Spinal cord (tissue), 10 donors: ENCODE data around the gene BTAF1. TPM values are rescaled to one million over a fixed set of nuclear protein-coding genes. Genes with fewer than 3 reads are reported as not detected.

Source experiments
- DNase-seq, 6 donors: peaks; one replicate each; pipeline versions ENCODE4 v3.0.0 to v3.0.0-alpha.2; 2013 to 2015; ENCODE audit warnings: low spot score in 6 of 6, low read depth in 4 of 6
- H3K27ac ChIP-seq: one replicate; pipeline ENCODE4 v1.5.1; 2013; ENCODE audit warnings: low read depth, low read length, control low read depth
- H3K27me3 ChIP-seq: one replicate; pipeline ENCODE4 v1.6.1; 2013; ENCODE audit warnings: low read length; ENCODE audit not compliant: control insufficient read depth, insufficient read depth
- H3K36me3 ChIP-seq: one replicate; pipeline ENCODE4 v1.6.1; 2013; ENCODE audit warnings: low read length; ENCODE audit not compliant: control insufficient read depth, insufficient read depth
- H3K4me1 ChIP-seq: one replicate; pipeline ENCODE4 v1.6.1; 2013; ENCODE audit warnings: low read length; ENCODE audit not compliant: control insufficient read depth, insufficient read depth
- H3K4me3 ChIP-seq: one replicate; pipeline ENCODE4 v1.5.1; 2013; ENCODE audit warnings: low read depth, low read length, control low read depth
- H3K9me3 ChIP-seq: one replicate; pipeline ENCODE4 v1.6.1; 2013; ENCODE audit warnings: low read length; ENCODE audit not compliant: control insufficient read depth, insufficient read depth
- WGBS: methylation state at CpG from one replicate; pipeline ENCODE4 v1.1.5; 2013; ENCODE audit warnings: missing lambda C conversion rate; ENCODE audit not compliant: insufficient coverage; 5-methylcytosine and 5-hydroxymethylcytosine counted together
- polyA plus RNA-seq, 2 donors: library from polyadenylated mRNA; unstranded; fragments of 120-200 nt; gene quantifications; one replicate each; pipeline ENCODE4 v1.2.1, GENCODE V29; 2013; ENCODE audit not compliant: insufficient read length in 2 of 2
- total RNA-seq, 2 donors: library from RNA; depleted of rRNA in 1 of 2; stranded (reverse); fragments of 120-200 nt in 1 of 2; fragments of >200 nt in 1 of 2; gene quantifications; one replicate each; pipeline versions ENCODE4 v1.2.3 to v1.2.4, GENCODE V29; 2013 to 2014
- donor health status: healthy.

Gene BTAF1
- total and polyA plus RNA-seq, 4 donors = 23.2 to 60.1 (median 39.7) TPM

GRCh38 chr10:91975438-91975837 lies 51.9 kb downstream of the BTAF1 start:
- H3K9me3 ChIP-seq = no peaks in the 10 kb centered on the region
- H3K4me3 ChIP-seq = no peak overlapping the region
- no peaks in the 10 kb centered on the region for H3K27me3 ChIP-seq
- H3K4me1 ChIP-seq = no peaks in the 10 kb centered on the region
- H3K27ac ChIP-seq = no peak overlapping the region
- H3K36me3 ChIP-seq = no peaks in the 10 kb centered on the region
- DNase-seq = no peak
- WGBS = no CpG with 5 or more reads among the region's 1 CpG

GRCh38 chr10:91976317-91977051 lies 52.9 kb downstream of the BTAF1 start:
- DNase-seq = no peak

DNA sequence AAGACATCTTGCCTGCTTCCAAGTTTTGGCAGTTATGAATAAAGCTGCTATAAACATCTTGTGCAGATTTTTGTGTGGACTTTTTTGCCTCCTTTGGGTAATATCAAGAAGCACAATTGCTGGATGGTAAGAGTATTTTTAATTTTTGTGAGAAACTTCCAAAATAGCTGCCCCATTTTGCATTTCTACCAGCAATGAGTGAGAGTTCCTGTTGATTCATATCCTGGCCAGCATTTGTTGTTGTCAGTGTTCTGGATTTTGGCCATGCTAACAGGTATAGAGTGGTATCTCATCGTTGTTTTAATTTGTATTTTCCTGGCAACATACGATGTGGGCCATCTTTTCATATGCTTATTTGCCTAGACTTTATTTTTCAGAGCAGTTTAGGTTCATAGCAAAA lies 53.9 kb downstream of the BTAF1 start:
- H3K27me3 ChIP-seq = no peaks in the 10 kb centered on the region
- no peak overlapping the region for H3K4me3 ChIP-seq
- no CpG with 5 or more reads among the region's 2 CpGs for WGBS
- DNase-seq = no peak
- no peaks in the 10 kb centered on the region for H3K9me3 ChIP-seq
- H3K36me3 ChIP-seq = peaks cover 3% of the 10 kb centered on the region
- H3K4me1 ChIP-seq = no peaks in the 10 kb centered on the region
- no peak overlapping the region for H3K27ac ChIP-seq

More at GRCh38 chr10:91976317-91977051, 52.9 kb downstream of the BTAF1 start:
- no peaks in the 10 kb centered on the region for H3K36me3 ChIP-seq
- no peak overlapping the region for H3K4me3 ChIP-seq
- H3K27me3 ChIP-seq = no peaks in the 10 kb centered on the region
- H3K27ac ChIP-seq = no peak overlapping the region
- H3K4me1 ChIP-seq = no peaks in the 10 kb centered on the region
- no peaks in the 10 kb centered on the region for H3K9me3 ChIP-seq
- WGBS = no CpG with 5 or more reads among the region's 5 CpGs

DNA sequence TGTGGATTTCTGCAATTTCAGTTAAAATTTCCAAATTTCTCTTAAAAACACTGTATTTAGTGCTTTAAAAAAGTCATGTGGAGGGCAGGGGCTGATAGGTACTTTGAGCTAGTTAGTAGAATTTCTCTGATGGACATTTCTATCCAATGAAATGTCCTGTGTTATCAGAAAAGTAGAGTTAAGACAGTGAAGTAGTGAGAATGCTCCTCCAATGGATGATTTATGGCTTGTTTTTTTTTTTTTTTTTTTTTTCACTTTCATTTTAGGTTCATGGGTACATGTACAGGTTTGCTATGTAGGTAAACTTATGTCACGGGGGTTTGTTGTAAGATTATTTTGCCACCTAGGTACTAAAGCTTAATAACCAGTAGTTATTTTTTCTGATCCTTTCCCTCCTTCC lies 55.0 kb downstream of the BTAF1 start:
- no peak overlapping the region for H3K4me3 ChIP-seq
- DNase-seq = no peak
- no peak overlapping the region for H3K27ac ChIP-seq
- H3K27me3 ChIP-seq = no peaks in the 10 kb centered on the region
- no peaks in the 10 kb centered on the region for H3K4me1 ChIP-seq
- WGBS = no CpG with 5 or more reads among the region's 1 CpG
- no peaks in the 10 kb centered on the region for H3K9me3 ChIP-seq
- peaks cover 3% of the 10 kb centered on the region for H3K36me3 ChIP-seq

DNA sequence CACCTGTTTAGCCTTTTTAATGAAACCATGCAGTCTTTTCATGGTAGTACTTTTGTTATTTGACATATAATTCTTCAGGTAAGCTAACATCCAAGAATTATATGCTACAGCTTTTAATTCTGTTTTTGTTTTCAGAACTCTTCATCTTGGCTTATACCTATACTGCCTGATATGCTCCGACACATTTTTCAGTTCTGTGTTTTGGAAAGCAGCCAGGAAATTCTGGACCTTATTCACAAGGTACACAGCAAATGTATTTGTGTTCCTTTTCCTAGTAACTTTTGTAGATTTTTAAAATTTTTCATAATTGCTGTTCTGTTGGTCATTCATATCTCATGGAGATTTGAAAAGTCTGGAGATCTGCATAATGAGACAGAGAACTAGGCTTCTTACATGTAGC lies 56.7 kb downstream of the BTAF1 start:
- Histone ChIP-seq H3K4me3 (no peak overlapping the region), H3K27ac (no peak overlapping the region), H3K9me3 (no peaks in the 10 kb centered on the region), H3K27me3 (no peaks in the 10 kb centered on the region), H3K36me3 (peaks cover 3% of the 10 kb centered on the region), H3K4me1 (no peaks in the 10 kb centered on the region)
- no peak for DNase-seq
- WGBS = no CpG with 5 or more reads among the region's 1 CpG

DNA sequence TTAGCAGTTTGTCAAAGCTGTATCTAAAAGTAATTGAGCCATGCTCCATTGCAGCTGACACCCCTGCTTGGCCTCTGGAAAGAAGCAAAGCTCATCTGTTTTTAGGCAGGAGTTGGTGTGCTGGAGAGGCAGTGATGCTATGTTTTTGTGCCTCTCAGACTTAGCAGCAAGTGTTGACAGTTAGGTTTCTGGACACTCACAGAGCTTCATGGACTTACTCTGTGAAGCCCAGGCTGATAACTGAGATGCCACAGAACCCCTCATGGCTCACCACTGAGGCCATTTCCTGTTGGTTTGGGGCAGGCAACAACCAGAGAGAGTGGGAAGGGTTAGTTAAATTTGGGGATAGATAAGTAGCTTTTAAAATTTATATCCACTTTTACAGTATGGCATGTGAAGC lies 59.8 kb downstream of the BTAF1 start:
- DNase-seq = no peak
- no peaks in the 10 kb centered on the region for H3K27me3 ChIP-seq
- no peak overlapping the region for H3K27ac ChIP-seq
- no peak overlapping the region for H3K4me3 ChIP-seq
- no peaks in the 10 kb centered on the region for H3K9me3 ChIP-seq
- H3K4me1 ChIP-seq = no peaks in the 10 kb centered on the region
- H3K36me3 ChIP-seq = peaks cover 3% of the 10 kb centered on the region

DNA sequence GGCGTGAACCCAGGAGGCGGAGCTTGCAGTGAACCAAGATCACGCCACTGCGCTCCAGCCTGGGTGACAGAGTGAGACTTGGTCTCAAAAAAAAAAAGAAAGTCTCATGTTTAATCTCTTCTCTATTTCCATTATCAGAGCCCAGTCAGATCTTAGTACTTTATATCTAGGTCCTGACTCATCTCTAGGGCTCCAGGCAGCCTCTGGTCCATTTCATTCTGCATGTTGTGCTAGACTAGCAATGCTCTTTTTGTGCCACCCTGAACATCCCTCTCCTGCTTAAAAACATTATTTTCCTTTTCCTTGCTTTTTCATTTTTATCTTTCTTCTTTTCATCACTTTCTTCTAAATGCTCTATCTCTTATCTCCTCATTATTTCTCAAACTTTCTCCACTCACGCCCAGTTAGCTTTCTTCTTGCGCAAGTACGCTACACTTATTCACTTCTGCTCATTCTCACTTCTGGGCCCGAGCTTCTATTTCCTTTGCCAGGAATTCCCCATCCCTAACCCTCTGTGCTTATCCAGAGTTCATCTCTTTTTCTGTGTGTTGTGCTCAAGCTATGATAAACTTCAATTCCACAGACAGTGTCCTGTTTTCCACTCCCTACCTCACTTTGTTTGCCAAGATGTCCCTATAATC lies 63.9 kb downstream of the BTAF1 start:
- 96% methylated on average over 8 of the region's 8 CpGs for WGBS

GRCh38 chr10:91992031-91992430 lies 68.5 kb downstream of the BTAF1 start:
- H3K4me3 ChIP-seq = no peak overlapping the region
- H3K27me3 ChIP-seq = no peaks in the 10 kb centered on the region
- no peak overlapping the region for H3K27ac ChIP-seq
- no CpG with 5 or more reads among the region's 1 CpG for WGBS
- peaks cover 10% of the 10 kb centered on the region for H3K36me3 ChIP-seq
- no peaks in the 10 kb centered on the region for H3K4me1 ChIP-seq
- H3K9me3 ChIP-seq = no peaks in the 10 kb centered on the region
- DNase-seq = no peak

More for the DNA sequence above, 63.9 kb downstream of the BTAF1 start:
- Histone ChIP-seq H3K27ac (no peak overlapping the region), H3K4me1 (no peaks in the 10 kb centered on the region), H3K27me3 (no peaks in the 10 kb centered on the region), H3K36me3 (peaks cover 7% of the 10 kb centered on the region), H3K4me3 (no peak overlapping the region), H3K9me3 (no peaks in the 10 kb centered on the region)
- no peak for DNase-seq

DNA sequence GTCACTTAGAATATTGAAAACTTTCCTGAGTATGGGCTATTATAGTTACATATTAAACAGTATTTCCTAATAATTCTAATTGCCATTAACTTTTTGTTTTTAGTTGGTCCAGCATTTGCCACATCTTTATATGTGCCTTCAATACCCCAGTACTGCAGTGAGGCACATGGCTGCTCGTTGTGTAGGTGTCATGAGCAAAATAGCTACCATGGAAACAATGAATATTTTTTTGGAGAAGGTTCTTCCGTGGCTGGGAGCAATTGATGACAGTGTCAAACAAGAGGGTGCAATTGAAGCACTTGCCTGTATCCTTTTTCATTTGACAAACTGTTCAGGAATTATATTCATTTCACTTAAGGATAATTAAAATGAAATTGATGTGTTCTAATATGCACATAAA lies 72.7 kb downstream of the BTAF1 start:
- no peak overlapping the region for H3K27ac ChIP-seq
- no peak overlapping the region for H3K4me3 ChIP-seq
- DNase-seq = no peak
- 67% methylated on average over 1 of the region's 2 CpGs for WGBS
- H3K4me1 ChIP-seq = no peaks in the 10 kb centered on the region
- no peaks in the 10 kb centered on the region for H3K9me3 ChIP-seq
- H3K36me3 ChIP-seq = peaks cover 12% of the 10 kb centered on the region
- no peaks in the 10 kb centered on the region for H3K27me3 ChIP-seq

DNA sequence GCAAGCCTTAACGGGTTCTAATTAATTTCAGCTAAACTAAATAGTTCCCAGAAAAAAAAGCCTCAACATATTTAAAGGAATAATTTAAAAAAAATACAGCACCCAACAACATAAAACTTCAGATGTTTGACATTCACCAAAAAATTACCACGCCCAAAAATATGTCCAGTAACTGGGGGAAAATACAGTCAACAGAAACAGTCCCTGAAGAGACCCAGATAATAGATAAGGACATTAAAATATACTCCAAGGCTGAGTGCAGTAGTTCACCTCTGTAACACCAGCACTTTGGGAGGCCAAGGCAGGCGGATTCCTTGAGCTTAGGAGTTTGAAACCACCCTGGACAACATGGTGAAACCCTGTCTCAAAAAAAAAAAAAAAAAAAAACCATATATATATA lies 78.0 kb downstream of the BTAF1 start:
- H3K27me3 ChIP-seq = no peaks in the 10 kb centered on the region
- no peak overlapping the region for H3K27ac ChIP-seq
- peaks cover 15% of the 10 kb centered on the region for H3K36me3 ChIP-seq
- no peak for DNase-seq
- H3K9me3 ChIP-seq = no peaks in the 10 kb centered on the region
- no peak overlapping the region for H3K4me3 ChIP-seq
- no CpG with 5 or more reads among the region's 3 CpGs for WGBS
- H3K4me1 ChIP-seq = no peaks in the 10 kb centered on the region
